Dedifferentiated amniotic fluid mesenchymal stem cell (primary cell): Measurements from ENCODE around the gene STRBP.
"Not testable (repeated sequence)": the region's sequence is repeated elsewhere in the genome, so short reads cannot be mapped to it uniquely, and the experiment has no call there.

ENCODE experiments used
- DNase-seq: peaks from one replicate; pipeline ENCODE4 v3.0.0-alpha.2; 2016; ENCODE audit errors: extremely low spot score

Gene STRBP

DNA sequence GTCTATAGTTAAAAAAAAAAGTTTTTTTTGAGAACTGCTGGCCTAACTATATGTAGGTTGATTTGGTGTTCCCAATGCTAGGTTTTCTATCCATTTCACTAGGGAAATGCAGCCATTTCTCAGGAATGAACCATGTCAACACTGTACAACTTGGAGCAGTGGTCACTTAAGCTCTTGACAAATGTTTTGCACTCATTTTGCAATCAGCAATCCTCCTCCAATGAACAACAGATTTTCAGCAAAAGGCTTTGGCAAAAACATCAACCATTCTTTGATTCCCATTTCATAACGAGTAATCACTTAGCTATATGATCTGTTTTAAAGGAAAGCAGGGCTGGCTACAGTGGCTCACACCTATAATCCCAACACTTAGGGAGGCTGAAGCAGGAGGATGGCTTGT, 17.9 kb downstream of the STRBP start:
- no peak for DNase-seq

DNA sequence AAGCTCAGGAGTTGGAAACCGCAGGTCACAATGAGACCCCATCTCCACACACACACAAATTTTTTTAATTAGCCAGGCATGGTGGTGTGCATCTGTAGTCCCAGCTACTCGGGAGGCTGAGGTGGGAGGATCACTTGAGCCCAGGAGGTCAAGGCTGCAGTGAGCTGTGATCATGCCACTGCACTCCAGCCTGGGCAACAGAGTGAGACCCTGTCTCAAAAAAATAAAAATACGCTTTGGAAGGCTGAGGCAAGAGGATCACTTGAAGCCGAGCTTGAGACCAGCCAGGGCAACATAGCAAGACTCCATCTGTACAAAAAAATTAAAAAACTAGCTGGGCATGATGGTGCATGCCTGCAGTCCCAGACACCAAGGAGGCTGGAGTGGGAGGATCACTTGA, 19.2 kb downstream of the STRBP start:
- not testable (repeated sequence) for DNase-seq

DNA sequence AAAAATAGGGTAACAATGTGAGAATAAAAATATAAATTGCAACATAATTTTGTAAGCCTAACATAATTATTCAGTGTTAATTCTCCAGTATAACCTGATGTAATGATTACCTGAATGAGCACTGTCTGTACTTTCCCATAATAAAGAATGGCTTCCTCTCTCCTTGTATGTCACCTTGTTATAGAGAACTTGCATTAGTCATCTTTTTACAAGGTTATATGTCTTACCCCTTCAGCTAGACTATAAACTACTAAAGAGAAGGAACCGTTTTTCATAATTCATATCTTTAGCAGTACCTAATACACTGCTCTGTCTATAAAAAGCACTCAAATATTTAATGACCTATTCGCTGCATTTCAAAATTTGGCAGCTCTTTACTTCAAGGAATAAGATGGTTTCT, 19.8 kb downstream of the STRBP start:
- no peak for DNase-seq

DNA sequence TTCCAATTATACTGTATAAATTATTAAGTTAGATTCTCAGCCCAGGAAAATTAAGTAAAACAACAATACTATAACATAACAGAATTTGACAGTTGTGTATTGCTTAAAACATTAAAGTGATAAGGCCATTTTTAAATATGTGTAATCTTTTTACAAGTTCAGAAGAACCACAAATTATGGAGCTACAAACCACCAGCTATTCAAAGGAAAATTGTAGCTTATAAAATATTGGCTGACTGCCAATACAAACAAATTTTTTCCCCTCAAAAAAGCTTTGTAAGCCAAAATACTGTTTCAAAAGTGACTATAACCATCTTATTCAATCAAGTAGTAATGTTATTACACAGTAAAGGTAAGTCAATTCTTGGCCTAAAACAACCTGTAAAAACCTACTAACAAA, 21.9 kb downstream of the STRBP start:
- no peak for DNase-seq

DNA sequence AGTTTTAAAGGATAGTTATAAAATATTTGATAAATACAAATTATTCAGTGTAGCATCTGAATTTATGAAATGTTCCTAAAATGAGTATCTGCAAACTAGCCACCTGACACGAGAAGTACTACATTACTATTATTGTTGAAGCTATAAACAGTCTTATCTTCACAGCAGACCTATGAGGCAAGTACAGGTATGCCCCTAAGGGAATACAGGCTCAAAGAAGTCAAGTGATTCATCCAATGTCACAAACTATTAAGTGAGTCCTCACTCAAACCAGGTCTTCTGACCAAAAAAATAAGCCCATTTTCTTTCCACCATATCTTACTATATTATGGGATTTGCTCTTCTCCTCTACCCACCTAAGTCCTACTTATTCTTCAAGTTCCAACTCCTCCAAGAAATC, 28.7 kb downstream of the STRBP start:
- DNase-seq = no peak

DNA sequence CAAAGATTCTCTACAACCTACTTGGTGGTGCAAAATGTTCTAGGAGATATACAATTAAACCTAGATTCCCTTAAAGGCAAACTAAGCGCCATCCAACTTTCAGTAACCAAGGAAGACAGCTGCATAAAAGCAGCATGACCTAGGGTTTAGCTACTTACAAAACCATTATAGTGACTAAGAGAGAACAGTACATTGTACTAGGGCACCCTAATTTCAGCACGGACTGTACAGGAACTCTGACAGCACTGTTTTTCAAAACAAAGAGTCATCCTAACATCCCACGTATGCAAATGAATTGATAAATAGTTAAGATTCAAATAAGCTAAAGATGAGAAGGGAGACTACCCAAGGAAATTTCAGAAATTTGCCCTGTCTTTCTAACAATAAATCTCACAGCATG, 30.0 kb downstream of the STRBP start:
- no peak for DNase-seq

DNA sequence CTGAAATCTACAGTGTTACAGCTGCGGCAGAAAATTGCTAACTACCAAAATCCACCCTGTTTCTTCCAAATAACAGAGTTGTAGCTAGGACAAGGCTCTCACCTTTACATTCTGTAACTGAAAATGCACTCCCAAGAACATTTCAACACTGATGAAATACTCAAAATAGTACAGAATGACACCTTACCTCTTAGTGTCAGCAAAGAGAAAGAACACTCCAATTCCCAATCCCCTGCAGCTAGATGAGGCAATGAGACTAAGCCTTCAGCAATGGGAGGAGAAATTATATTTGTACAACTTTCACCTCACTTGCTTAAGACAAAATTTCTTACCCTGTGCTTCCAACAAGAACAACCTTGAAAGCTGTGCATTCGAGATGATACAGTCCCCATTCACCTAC, 31.2 kb downstream of the STRBP start:
- no peak for DNase-seq

DNA sequence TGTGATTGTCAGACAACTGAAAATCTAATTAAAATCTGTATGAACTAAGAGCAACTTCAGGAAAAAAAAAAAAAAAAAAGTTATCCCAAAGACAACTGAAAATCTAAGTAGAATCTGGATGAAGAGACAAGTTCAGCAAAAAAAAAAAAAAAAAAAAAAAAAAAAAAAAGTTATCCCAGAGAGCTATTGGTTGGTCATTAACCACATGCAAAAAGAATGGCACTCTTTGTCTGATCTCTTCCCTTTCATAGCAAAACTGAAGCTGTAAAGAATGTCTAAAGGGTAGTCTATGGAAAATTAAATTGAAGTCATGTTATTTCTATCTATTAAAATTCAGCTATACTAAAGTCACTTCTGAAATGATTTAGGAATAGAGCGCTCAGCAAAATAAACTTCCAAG, 32.9 kb downstream of the STRBP start:
- no peak for DNase-seq

DNA sequence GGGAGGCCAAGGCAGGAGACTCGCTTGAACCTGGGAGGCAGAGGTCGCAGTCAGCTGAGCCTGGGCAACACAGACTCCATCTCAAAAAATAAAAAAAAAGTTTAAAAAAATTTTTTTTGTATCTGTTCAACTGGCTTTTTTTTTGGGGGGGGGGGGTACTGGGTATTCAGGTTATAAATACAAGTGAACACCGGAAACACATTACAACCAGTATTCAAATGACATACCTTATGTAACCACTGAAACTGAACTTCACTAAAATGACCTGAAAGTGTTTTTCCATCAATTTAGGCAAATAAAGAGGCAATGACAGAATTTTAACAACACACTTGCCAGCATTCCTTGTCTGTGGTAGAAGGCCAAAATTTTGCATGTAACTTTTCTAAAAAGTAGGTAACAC, 33.5 kb downstream of the STRBP start:
- DNase-seq = no peak

DNA sequence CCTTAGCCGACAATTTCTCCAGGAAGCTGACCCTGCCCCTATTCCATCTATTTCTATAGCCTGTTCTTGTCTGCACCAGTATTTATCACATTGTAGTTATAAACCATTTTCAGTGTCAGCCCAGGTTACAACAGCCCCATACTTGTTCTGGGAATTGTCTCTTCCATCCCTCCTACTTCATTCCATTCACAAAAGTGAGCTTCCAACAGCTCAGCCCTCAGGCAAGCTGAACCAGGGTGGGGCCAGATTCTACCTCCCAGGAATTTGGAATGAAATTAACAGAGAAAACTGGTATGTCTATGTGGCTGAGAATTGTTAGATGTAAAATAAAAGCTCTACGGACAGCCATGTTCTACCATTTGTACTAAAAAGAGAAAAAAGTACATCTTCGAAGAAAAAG, 36.1 kb downstream of the STRBP start:
- DNase-seq = no peak

DNA sequence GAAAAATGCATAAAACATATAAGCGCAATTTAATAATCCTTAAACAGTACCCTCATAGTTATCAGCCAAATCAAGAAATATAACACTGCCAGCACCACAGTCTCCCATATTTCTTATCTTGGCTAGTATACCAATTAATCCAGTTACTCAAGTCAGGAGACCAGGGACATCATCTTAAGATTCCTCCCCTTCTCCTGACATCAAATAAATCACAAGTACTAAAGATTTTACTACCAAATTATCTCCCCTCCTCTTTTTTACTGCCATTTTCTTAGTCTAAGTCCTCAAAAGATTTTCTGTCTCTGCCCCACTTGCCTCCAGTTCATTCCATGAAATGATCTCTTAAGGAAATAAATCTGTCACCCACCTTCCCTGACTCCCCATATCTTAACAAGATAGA, 37.0 kb downstream of the STRBP start:
- no peak for DNase-seq

DNA sequence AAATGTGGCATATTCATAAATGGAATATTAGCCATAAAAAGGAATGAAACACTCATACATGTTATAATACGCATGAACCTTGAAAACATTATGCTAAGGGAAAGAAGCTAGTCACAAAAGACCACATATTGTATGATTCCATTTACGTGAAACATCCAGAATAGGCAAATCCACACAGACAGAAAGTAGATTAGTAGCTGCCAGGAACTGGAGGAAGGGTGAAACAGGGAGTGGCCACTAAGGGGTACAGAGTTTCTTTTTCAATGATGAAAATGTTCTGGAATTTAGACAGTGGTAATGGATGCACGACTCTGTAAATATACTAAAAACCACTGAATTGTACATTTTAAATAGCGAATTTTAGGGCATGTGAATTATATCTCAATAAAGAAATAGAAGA, 39.4 kb downstream of the STRBP start:
- DNase-seq = no peak

DNA sequence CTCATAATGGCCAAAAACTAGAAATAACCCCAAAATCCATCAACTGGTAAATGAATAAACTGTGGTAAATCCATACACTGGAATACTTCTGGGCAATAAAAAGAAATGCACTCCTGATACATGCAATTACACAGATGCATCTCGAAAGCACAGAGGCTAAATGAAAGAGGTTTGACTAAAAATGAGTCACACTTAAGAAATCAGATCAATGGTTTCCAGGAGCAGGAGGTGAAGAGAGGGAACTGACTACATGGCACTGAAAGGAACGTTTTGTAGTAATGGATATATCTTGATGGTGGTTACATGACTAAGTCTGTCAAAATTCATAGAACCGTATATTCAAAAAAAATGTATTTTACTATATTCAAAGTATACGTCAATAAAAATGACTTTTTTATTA, 42.4 kb downstream of the STRBP start:
- no peak for DNase-seq

DNA sequence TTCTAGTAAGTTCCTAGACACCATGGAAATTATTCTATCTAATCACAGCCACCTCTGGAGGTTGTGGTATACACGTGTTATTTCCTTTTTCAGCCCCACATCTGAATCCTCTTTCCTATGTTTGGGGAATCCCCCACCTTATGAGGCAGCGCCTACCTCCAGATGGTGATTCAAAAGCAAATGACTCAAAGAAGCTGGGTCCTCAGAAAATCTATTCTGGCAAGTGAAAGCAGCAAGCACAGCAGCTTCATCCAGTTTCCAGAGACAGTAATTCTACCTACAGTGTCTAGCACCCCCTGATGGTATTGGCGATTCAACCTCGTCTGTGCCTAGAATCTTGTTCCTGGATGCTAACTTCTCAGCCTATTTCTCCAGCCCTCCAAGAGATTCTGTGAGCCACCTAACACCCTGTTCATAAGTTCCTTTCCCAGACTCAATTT, 43.0 kb downstream of the STRBP start:
- DNase-seq = peak; percentile 70

DNA sequence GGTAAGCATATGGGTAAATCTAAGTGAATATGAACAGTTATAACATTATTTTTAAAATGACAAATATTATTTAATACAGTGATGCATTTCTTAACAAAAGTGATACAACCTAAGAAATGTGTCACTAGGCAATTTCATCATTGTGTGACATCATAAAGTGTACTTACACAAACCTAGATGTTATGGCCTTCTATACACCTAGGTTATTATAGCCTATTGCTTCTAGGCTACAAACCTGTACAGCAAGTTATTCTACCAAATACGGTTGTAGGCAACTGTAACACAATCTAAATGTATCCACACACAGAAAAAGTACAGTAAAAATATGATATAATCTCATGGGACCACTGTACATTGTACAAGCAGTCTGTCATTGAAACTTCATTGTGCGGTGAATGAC, 48.3 kb downstream of the STRBP start:
- no peak for DNase-seq

DNA sequence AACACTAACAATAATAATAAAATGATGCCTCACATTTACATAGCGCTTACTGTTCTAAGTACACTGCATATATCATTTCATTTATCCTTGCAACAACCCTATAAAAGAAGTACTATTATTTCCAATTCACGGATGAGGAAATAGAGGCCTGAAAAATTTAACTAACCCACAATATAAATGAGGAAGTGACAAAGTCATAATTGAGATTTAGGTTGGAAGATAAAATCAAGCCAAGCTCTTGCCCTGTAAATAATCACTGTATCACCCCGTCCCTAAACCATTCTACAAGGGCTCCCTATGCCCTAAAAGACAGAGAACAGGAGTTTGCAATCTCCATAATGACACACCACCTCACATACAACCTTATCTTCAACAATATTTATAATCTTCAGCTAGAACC, 49.6 kb downstream of the STRBP start:
- no peak for DNase-seq

DNA sequence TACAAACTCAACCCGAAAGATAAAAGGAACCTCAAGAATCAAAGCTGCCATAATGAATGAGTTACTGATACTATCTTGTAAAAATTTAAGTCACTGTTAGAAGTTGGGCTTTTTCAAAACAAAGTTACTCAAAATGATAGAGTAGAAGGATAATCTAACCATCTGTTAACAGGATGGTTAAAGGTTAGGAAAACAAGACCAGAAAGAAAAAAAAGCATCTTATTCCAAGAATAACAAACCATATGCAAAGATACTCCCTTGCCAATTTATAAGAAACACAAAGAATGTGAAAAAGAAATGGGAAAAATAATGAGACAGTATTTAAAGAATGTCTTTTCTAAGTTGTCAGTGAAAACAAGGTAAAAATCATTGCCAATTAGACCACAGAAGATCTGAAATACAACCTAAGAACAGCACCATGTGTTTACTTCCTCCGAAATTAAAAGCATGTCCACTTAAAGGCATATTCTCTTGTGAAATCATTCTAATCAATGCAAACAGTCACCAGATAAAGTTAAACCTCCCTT, 51.2 kb downstream of the STRBP start:
- DNase-seq = no peak

DNA sequence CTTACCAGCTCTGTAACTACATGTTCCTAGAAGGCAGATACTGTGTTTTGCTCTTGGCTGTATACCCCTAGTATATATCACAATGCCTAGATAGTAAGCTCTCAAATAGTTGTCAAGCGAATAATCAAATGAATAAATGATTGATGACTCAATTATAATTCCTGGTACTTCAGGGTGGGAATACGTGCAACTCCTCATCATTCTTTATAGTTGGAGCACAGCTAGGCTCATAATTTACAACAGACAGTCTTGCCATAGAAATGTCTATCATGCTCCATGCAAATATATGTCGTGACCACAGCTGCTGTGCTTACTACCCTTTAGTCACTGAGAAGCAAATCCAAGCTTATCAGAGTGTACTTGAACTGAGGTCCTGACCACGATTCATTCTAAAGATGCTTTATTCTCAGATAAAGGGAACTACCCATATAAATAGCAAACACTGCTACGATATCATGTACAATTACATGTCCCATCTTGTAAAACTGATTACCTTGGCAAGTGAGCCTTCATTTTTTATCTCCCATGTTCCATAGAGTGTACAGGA, 52.1 kb downstream of the STRBP start:
- no peak for DNase-seq

DNA sequence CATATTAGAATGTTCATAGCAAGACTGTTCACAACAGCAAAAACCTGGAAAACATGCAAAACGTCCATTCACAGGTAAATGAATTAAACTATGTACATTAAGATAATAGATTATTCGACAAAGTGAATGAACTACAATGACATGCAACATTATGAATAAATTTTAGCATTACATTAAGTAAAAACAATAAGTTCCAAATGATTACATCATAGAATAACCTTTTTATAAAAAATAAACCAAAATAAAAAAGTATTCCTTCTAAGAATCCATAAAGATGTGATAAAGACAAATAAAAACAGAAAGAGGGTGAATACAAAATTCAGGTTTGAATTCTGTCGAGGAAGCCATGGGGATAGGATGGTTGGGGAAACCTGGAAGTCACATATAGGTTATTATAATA, 57.3 kb downstream of the STRBP start:
- DNase-seq = no peak

DNA sequence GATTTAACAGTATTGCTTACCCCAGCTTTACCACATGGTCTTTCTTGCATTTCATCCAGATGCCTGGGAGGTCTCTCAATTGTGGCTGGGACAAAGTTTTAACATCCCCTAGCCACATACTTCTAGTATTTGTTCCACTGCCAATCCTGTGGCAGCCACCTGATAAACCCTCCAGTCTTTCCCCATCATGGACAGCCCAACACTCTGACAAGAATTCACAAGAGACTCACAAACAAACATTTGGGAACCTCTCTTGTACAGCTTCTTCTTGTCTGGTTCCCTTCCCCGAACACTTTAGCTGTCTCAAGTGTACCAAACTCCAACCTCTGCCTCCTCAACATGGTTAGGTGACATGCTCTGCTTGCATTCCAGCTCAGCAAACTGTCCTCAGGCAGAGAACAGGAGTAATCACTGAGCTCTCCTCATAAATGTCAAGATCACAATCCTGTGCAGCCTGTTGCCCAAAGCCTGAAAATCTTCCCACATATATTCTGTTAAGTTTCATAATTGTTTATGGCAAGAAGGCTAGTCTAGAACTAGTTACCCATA, 59.7 kb downstream of the STRBP start:
- DNase-seq = no peak

DNA sequence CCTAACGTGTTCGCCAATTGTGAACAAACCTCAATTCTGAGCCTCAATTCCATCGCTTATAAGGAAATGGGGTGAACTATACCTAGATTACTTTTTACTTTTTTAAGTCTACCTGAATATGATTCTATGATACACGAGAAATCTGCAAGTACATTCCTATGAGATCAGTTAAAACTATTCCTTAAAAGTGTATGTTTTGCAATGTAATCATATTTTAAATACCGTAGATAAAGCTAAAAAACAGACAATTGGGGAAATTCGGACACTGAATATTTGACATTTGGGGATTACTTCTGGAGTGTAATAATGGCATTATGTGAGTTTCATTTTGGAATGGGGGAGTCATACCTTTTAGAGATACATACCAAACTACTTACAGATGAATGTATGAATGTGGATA, 62.3 kb downstream of the STRBP start:
- no peak for DNase-seq

DNA sequence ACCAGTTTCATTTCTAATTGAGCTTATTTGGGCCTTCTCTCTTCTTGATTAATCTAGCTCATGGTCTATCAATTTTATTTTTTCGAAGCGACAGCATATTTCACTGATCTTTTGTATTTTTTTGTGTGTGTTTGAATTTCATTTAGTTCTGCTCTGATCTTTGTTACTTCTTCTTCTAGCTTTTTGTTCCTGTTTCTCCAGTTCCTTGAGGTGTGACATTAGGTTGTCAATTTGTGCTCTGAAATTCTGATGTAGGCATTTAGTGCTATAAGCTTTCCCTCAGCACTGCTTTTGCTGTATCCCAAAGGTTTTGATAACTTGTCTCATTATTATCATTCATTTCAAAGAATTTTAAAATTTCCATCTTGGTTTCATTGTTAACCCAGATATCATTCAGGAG, 67.3 kb downstream of the STRBP start:
- no peak for DNase-seq

DNA sequence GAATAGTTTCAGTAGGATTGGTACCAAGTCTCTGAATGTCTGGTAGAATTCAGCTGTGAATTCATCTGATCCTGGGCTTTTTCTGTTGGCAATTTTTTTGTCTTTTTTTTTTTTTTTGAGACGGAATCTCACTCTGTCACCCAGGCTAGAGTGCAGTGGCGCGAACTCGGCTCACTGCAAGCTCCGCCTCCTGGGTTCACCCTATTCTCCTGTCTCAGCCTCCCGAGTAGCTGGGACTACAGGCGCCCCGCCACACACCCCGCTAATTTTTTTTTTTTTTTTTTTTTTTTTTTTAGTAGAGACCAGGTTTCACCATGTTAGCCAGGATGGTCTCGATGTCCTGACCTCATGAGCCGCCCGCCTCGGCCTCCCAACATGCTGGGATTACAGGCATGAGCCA, 67.9 kb downstream of the STRBP start:
- not testable (repeated sequence) for DNase-seq

DNA sequence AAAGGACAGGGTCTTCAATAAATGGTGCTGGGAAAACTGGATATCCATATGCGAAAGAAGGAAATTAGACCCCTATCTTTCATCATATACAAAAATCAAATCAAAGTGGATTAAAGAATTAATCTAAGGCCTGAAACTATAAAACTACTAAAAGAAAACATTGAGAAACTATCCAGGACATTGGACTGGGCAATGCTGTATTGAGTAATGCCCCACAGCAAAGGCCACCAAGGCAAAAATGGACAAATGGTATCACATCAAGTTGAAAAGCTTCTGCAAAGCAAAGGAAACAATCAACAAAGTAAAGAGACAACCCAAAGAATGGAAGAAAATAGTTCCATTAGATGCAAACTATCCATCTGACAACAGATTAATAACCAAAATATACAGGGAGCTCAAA, 72.3 kb downstream of the STRBP start:
- no peak for DNase-seq
